Measurements from ENCODE around the gene SYT17.

GRCh38 chr16:19242987-19243575 is 75.0 kb downstream of the SYT17 start:
- TF ChIP-seq POLR2A (IDR thresholded peaks at IDR 0.05): no peak
- TF ChIP-seq, protein P1, sequence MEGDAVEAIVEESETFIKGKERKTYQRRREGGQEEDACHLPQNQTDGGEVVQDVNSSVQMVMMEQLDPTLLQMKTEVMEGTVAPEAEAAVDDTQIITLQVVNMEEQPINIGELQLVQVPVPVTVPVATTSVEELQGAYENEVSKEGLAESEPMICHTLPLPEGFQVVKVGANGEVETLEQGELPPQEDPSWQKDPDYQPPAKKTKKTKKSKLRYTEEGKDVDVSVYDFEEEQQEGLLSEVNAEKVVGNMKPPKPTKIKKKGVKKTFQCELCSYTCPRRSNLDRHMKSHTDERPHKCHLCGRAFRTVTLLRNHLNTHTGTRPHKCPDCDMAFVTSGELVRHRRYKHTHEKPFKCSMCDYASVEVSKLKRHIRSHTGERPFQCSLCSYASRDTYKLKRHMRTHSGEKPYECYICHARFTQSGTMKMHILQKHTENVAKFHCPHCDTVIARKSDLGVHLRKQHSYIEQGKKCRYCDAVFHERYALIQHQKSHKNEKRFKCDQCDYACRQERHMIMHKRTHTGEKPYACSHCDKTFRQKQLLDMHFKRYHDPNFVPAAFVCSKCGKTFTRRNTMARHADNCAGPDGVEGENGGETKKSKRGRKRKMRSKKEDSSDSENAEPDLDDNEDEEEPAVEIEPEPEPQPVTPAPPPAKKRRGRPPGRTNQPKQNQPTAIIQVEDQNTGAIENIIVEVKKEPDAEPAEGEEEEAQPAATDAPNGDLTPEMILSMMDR (IDR thresholded peaks at IDR 0.05): no peak

Data from testis (tissue), 2 donors.